NCI-H2171 (cell line): Measurements from ENCODE around the gene MARCHF10.
"Not testable (repeated sequence)": the region's sequence is repeated elsewhere in the genome, so short reads cannot be mapped to it uniquely, and the experiment has no call there.

Experiments
- DNase-seq: peaks from one replicate; lab custom pipeline; 2025; lab: John Stamatoyannopoulos, UW

The MARCHF10 gene

GRCh38 chr17:62790564-62790986, 17.5 kb downstream of the MARCHF10 start:
- no peak for DNase-seq

GRCh38 chr17:62787366-62787765, 20.7 kb downstream of the MARCHF10 start:
- no peak for DNase-seq

GRCh38 chr17:62786646-62787045, 21.5 kb downstream of the MARCHF10 start:
- no peak for DNase-seq

- not testable (repeated sequence) for DNase-seq
These were observed 22.1 kb downstream of the MARCHF10 start for GRCh38 chr17:62785983-62786382.

- no peak for DNase-seq
These were observed 25.3 kb downstream of the MARCHF10 start for GRCh38 chr17:62782730-62783270.

- DNase-seq: no peak
These were observed 26.3 kb downstream of the MARCHF10 start for GRCh38 chr17:62781831-62782251.

GRCh38 chr17:62781356-62781755, 26.8 kb downstream of the MARCHF10 start:
- DNase-seq: no peak

GRCh38 chr17:62780951-62781350, 27.2 kb downstream of the MARCHF10 start:
- no peak for DNase-seq

- DNase-seq: peak; percentile 83
These were observed 27.8 kb downstream of the MARCHF10 start for GRCh38 chr17:62780269-62780668.

GRCh38 chr17:62778990-62779681, 29.0 kb downstream of the MARCHF10 start:
- DNase-seq: peak; percentile 97

- DNase-seq: no peak
These were observed 32.2 kb downstream of the MARCHF10 start for GRCh38 chr17:62775876-62776275.

- DNase-seq: no peak
These were observed 33.8 kb downstream of the MARCHF10 start for GRCh38 chr17:62774338-62774737.

- DNase-seq: no peak
These were observed 40.1 kb downstream of the MARCHF10 start for GRCh38 chr17:62767997-62768396.

- no peak for DNase-seq
These were observed 42.8 kb downstream of the MARCHF10 start for GRCh38 chr17:62765351-62765750.

GRCh38 chr17:62763891-62764600, 44.1 kb downstream of the MARCHF10 start:
- DNase-seq: no peak

- DNase-seq: no peak
These were observed 46.2 kb downstream of the MARCHF10 start for GRCh38 chr17:62761884-62762283.

- no peak for DNase-seq
These were observed 47.2 kb downstream of the MARCHF10 start for GRCh38 chr17:62760945-62761267.

GRCh38 chr17:62760059-62760944, 47.8 kb downstream of the MARCHF10 start:
- no peak for DNase-seq

- no peak for DNase-seq
These were observed 50.6 kb downstream of the MARCHF10 start for GRCh38 chr17:62757500-62757951.

GRCh38 chr17:62756198-62756597, 51.9 kb downstream of the MARCHF10 start:
- no peak for DNase-seq

GRCh38 chr17:62755141-62755851, 52.8 kb downstream of the MARCHF10 start:
- no peak for DNase-seq

- no peak for DNase-seq
These were observed 53.5 kb downstream of the MARCHF10 start for GRCh38 chr17:62754631-62755030.
